Measurements from ENCODE around the gene OR10P1.

The OR10P1 gene

DNA sequence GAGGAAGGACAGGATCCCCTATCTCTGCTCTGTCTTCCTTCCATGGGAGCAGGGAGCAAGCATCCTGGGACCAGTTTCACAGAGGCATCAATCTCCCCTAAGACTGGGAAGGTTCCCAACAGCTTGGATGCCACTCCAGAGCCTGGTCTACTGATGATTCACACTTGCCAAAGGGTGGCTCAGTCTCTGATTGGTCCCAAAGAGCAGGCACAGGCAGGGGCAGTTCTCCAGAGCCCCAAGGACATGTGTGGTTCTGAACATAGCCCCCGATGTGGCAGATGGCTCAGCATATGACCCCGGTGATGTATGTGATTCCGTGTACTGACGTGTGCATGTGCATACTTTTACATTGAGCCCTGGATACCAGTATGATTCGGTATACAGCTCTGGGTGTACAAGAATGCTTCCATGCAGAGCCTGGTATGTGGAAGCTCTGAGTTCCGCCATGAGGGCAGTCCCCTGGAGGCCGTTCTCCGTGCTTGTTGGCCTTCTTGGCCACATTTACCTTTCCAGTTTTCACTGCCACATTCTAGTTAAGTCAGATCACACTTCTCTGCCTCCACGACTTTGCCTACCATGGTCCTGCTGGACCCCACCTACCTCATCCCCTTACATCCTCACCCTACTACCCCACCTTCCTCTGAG is 49.8 kb downstream of the OR10P1 start:
- no peak for DNase-seq

Data from activated gamma-delta T cell treated with Interleukin-2 at 50 U/mL for 16 hours (primary cell).